22Rv1 (cell line): ENCODE data around the gene RFFL.

ENCODE experiments used
- CTCF ChIP-seq: fragments of 450-650 bp; IDR thresholded peaks from 2 replicates; pipeline ENCODE4 v1.5.1; 2017; ENCODE audit warnings: mild to moderate bottlenecking
- ZFX ChIP-seq: fragments of 450-650 bp; IDR thresholded peaks from 2 replicates; pipeline ENCODE4 v1.6.1; 2017; ENCODE audit warnings: antibody characterized with exemption, borderline replicate concordance

- TF ChIP-seq CTCF (no peak), ZFX (no peak)
These were observed 60.5 kb downstream of the RFFL start for GRCh38 chr17:35002876-35003551.
